Fibroblast of lung (primary cell): ENCODE data around the gene GNB1L.

ENCODE experiments used
- EZH2 ChIP-seq: IDR thresholded peaks from 2 replicates; pipeline ENCODE4 v1.5.1; 2012; ENCODE audit warnings: low read length, control low read depth, mild to moderate bottlenecking; ENCODE audit errors: missing control alignments
- TF ChIP-seq, protein P1 (sequence below), 2 donors: IDR thresholded peaks in 1 of 2; conservative IDR thresholded peaks in 1 of 2; 1 replicate in 1 of 2; 2 replicates in 1 of 2; pipeline ENCODE4 v1.5.1; 2011 to 2012; ENCODE audit warnings: low read length in 2 of 2, control low read depth in 1 of 2, inconsistent platforms in 1 of 2, low read depth in 1 of 2, mild to moderate bottlenecking in 1 of 2

DNA sequence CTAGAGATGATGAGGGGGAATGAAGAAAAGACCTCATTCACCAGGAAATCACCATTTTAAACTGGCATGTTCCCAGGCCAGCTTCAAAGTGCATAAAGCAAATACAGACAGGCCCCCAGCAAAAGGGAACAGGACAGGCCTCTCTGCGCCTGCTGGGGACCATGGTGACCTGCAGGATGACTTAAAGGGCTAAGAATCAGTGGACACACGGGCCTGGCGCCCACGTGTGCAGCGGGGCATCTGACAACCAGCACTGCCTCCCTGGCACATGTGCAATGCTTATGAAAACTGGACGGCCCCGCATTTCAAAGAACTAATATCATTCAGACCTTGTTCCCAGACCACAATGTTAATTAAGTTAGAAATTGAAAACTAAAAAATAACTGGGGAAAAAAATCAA is 58.5 kb downstream of the GNB1L start:
- no peak for TF ChIP-seq EZH2
- TF ChIP-seq, protein P1, sequence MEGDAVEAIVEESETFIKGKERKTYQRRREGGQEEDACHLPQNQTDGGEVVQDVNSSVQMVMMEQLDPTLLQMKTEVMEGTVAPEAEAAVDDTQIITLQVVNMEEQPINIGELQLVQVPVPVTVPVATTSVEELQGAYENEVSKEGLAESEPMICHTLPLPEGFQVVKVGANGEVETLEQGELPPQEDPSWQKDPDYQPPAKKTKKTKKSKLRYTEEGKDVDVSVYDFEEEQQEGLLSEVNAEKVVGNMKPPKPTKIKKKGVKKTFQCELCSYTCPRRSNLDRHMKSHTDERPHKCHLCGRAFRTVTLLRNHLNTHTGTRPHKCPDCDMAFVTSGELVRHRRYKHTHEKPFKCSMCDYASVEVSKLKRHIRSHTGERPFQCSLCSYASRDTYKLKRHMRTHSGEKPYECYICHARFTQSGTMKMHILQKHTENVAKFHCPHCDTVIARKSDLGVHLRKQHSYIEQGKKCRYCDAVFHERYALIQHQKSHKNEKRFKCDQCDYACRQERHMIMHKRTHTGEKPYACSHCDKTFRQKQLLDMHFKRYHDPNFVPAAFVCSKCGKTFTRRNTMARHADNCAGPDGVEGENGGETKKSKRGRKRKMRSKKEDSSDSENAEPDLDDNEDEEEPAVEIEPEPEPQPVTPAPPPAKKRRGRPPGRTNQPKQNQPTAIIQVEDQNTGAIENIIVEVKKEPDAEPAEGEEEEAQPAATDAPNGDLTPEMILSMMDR (conservative IDR thresholded peaks at IDR 0.05 in 1 of 2, IDR thresholded peaks at IDR 0.05 in 1 of 2; ENCODE audit: low read depth in 1 of 2, low read length in 2 of 2): no peak
